GM18909 (cell line): ENCODE measurements around the gene ULBP2.
"Not testable (repeated sequence)": the region's sequence is repeated elsewhere in the genome, so short reads cannot be mapped to it uniquely, and the experiment has no call there.

Experiments used
- ATAC-seq: cut with Tn5 transposase; IDR thresholded peaks from one replicate; pipeline ENCODE4 v1.9.1; 2021; ENCODE audit warnings: mild to moderate bottlenecking; ENCODE audit not compliant: unreplicated experiment, poor library complexity

The ULBP2 gene

GRCh38 chr6:149925253-149925973 is 16.4 kb upstream of the ULBP2 start:
- ATAC-seq = no peak

DNA sequence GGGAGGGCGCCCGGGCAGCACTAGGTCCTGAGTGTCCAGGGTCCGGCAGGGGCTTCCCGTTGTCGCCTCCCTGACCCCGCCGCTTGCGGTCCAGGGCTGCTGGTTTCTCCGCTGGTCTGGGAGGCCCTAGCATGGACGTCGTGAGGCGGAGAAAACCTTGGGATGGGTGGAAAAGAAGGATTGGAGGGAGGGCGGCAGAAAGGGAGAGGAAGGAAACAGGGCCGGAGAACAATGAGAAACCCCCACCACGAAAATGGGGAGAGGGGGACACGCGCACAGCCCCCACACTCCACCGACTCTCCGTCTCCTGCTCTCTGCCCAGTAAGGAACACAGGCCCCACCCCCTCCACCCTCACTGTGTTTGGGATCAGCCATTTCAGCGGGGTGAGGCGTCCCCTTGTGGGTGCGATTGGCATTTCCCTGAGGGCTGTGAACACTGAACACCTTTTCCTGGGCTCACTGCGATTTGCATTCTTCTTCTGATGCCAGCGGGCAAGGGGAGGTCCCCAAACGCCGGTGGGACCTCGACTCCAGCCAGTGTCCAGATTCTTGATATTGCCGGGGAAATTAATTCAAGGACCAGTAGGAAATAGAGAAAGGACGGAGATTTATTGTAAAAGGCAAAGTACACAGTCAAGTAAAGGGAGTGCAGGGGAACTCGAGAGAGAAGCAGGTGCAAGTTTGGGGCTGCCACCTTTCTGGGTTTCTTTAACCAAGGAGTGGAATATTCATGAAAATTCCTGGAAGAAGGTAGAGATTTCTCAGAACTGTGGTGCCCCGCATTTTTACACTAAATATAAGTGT is 15.6 kb upstream of the ULBP2 start:
- ATAC-seq = peak; percentile 75

- not testable (repeated sequence) for ATAC-seq
Measured at GRCh38 chr6:149927025-149927424, 14.8 kb upstream of the ULBP2 start.

GRCh38 chr6:149929422-149929821 is 12.4 kb upstream of the ULBP2 start:
- ATAC-seq = no peak

DNA sequence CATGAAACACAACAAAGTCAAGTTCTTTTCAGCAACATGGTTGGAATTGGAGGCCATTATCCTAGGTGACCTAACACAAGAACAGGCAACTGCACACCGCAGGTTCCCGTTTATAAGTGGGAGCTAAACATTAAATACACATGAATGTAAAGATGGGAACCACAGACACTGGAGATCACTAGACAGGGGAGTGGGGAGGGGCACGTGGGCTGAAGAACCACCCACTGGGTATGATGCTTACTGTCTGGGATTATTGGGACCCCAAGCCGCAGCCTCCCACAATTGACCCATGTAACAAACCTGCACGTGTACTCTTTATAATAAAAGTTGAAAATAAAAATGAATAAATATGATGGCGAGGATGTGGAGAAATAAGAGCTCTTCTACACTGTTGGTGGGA is 10.3 kb upstream of the ULBP2 start:
- ATAC-seq = no peak

GRCh38 chr6:149933036-149933435 is 8.8 kb upstream of the ULBP2 start:
- ATAC-seq = no peak

GRCh38 chr6:149933461-149933860 is 8.4 kb upstream of the ULBP2 start:
- ATAC-seq = no peak

DNA sequence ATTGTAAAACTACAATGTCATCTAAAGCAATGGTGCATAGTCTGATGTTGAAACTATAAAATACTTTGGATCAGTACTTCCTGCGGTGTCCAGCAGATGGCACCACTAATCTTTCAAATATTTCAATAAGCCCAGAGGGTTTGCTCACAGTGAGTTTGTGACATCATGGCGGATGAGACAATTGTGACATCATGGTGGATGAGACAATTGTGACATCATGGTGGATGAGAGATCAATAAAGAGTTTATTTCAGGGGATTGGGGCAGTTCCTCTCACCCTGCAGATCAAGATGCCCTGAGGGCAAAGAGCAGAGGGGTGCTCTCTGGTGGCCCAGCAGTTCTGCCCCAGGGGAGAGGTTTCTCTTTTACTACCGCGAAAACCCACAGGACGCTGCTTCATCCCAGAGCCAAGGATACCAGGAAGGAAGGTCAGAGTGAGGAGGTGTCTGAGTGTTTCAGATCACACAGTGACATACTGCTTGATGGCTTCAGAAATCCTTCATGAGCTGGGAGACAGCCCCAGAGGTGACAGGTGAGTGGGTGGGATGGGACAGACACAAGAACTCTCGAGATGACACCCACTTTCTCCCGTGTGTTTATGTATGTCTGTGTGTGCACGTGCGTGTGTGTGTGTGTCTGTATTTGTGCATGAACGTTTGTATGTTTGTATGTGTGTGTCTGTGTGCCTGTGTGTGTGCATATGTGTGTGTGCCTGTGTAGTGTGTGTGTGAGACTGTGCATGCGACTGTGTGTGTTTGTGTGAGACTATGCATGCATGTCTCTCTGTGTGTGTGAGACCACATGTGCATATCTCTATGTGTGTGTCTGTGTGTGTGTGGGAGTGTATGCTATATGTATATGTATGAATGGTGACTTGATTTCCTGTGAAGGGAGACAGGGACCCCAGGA is 7.3 kb upstream of the ULBP2 start:
- no peak for ATAC-seq

DNA sequence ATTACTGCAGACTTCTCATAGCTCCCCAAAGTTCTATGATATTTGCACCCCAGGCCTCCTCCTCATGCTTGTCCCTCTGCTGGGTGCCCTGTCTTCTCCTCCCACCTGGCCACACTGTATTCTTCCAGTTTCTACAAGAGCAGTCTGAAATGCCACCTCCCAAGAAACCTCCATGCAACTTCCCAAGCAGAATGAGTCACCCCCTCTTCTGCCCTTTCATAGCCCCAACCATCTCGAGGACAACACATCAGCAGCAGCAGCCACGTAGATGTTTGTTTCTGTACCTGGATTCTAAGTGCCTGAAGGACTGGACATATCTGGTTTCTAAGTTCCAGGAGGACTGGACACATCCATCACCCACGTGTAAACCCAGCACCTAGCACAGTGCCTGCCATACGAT is 6.6 kb upstream of the ULBP2 start:
- no peak for ATAC-seq

DNA sequence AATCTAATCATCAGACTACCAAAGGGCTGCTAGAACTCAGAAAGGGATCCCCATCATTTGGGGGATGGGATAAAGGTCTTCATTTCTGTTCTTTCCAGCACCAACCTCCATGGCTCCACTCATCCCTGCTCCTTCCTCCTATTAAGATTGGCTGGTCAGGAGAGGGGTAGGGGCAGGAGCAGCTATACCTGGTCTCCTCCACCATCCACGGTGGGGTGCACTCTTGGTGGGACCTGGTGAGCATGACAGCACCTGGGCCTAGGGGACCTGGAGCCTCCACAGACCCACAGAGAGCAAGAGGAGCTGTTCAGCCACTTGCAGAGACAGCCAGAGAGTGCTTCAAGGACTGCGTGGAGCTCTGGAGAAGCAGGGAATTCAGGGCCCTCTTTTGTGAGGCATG is 6.1 kb upstream of the ULBP2 start:
- ATAC-seq = no peak

GRCh38 chr6:149936743-149937142 is 5.1 kb upstream of the ULBP2 start:
- ATAC-seq = no peak

DNA sequence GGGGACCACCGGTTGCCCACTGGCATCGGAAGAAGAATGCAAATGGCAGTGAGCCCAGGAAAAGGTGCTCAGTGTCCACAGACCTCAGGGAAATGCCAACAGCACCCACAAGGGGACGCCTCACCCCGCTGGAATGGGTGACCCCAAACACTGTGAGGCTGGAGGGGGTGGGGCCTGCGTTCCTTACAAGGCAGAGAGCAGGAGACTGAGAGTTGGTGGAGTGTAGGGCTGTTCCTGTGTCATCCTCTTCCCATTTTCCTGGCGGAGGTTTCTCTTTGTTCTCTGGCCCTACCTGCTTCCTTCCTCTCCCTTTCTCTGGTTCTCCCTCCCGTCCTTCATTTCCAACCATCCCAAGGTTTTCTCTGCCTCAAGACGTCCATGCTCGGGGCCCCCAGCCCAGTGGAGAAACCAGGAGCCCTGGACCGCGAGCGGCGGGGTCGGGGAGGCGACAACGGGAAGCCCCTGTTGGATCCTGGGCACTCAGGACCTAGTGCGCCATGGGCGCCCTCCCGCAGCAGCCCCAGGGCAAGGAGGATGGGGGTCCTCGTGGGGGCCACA is 3.7 kb upstream of the ULBP2 start:
- ATAC-seq = not testable (repeated sequence)

DNA sequence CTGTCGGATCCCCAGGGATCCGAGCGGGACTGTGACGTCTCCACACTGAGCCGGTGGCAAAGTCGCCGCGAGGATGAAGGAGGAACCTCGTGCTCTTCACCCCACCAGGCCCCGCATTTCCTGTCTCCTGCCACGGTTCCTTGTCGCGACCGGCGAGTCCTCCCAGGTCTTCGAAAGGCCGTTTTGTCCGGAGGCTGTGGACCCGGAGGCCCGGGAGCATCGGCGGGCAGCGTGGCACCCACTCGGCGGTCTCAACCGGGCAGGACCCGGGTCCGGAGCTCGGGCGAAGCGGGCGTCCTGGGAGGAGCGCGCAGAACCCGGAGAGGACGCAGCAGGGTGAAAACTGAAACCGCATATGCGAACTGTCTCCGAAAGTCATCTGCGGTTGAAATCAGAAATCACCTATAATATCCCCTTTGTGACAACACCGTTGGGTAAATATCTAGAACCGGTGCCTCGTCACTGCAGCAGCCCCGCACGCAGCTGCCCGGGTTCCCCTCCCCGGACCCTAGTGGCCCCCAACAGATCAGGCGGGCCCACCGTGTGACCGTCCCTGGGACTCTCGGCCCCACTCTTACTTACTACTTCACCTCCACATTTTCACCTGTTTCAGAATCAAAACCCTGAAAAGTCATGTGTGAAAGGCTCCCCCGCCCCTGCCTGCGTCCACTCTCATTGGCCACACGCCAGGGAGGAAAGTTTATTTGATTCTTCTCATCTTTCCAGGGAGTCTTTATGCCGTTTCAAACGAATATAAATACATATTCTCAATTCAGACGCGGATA is 3.1 kb upstream of the ULBP2 start:
- peak; percentile 74 for ATAC-seq

- no peak for ATAC-seq
Measured at GRCh38 chr6:149939356-149939648, 2.5 kb upstream of the ULBP2 start.

DNA sequence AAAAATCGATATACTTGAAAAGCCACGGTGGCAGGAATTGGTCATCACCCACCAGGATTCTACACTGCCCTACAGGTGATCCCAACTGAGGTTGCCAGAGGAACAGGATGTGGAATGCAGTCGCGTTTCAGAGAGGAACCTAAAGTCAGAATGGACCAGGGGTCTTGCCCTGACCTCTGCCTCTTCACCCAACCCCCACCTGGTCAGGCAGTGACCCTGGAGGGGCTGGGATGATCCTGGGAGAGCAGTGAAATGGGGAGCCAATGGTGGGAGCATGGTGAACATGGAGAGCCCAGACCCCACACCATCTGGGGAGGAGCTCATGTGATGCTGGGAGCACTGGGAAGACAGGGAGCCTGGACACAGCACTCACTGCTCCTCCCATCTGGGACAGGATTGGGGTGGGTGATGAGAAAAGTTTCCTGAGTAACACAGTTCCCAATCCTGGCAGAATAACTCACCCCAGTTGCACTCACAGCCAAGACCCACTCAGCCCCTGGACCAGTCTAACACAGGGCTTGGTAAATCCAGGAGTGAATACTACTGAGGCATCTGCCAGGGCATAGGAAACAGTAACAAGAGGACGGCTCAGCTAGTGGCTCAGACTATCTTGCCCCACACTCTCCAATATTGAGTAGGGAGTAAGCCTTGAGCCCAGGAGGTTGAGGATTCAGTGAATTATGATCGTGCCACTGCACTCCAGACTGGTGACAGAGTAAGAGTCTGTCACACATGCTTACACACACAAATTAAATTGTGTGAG is 1.7 kb upstream of the ULBP2 start:
- ATAC-seq = no peak

- ATAC-seq = no peak
Measured at GRCh38 chr6:149940672-149940982, 1.2 kb upstream of the ULBP2 start.

GRCh38 chr6:149942461-149942829 is 631 bp downstream of the ULBP2 start:
- ATAC-seq = no peak

DNA sequence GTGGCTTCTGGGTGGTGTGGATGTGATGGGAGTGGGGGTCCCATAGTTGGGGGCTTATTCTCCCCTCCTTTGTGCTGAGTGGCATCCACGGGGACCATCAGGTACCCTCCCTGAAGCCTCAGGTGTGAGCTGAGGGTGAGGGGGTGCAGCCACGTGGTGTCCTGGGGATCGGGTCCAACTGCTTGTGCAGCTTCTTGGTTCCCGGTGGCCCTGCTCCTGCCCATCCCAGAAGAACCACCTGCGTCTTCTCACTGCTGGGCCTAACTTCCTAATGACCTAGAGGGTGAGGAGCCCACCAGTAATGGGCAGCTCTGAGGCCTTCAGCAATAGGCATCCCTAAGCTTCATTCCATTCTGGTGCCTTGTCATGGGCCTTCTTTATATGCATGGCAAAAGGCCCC is 1.5 kb downstream of the ULBP2 start:
- ATAC-seq = not testable (repeated sequence)

GRCh38 chr6:149945276-149945675 is 3.5 kb downstream of the ULBP2 start:
- ATAC-seq = not testable (repeated sequence)
